Choroid plexus epithelial cell (primary cell): Measurements from ENCODE around the gene NACC2.
A peak's percentile ranks its signal among the peaks of the same experiment; 100 is the strongest.

ENCODE experiments used
- DNase-seq: peaks from one replicate; pipeline ENCODE4 v3.0.0-alpha.2; 2010; ENCODE audit warnings: low read depth
- H3K4me3 ChIP-seq: 2 replicates; pipeline ENCODE4 v1.5.1; 2011; ENCODE audit warnings: low read depth, mild to moderate bottlenecking, control low read depth, low read length, moderate library complexity
- TF ChIP-seq, protein P1 (sequence below): conservative IDR thresholded peaks from 2 replicates; pipeline ENCODE4 v1.5.1; 2011; ENCODE audit warnings: low read depth, mild to moderate bottlenecking, control low read depth, inconsistent platforms, low read length, moderate library complexity

The NACC2 gene

DNA sequence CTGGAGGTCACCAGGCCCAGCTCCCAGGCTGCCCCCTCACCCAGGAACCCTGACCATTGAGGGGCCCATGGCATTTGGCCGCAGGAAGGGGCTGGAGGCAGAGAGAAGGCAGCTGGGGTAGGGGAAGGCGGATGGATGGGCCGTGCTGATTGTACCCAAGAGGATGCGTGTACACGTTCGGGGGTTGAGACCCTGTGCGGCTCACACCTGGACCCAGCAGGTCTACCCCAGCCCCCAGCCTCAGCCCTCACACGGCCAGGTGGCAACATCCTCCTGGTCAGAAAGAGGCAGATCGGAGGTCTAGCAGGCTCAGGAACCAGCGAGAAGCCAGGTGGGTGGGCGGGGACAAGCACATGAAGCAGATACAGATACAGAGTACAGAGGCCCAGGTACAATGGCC lies 33.7 kb downstream of the NACC2 start:
- no peak overlapping the region for H3K4me3 ChIP-seq
- TF ChIP-seq, protein P1, sequence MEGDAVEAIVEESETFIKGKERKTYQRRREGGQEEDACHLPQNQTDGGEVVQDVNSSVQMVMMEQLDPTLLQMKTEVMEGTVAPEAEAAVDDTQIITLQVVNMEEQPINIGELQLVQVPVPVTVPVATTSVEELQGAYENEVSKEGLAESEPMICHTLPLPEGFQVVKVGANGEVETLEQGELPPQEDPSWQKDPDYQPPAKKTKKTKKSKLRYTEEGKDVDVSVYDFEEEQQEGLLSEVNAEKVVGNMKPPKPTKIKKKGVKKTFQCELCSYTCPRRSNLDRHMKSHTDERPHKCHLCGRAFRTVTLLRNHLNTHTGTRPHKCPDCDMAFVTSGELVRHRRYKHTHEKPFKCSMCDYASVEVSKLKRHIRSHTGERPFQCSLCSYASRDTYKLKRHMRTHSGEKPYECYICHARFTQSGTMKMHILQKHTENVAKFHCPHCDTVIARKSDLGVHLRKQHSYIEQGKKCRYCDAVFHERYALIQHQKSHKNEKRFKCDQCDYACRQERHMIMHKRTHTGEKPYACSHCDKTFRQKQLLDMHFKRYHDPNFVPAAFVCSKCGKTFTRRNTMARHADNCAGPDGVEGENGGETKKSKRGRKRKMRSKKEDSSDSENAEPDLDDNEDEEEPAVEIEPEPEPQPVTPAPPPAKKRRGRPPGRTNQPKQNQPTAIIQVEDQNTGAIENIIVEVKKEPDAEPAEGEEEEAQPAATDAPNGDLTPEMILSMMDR = no peak
- no peak for DNase-seq

DNA sequence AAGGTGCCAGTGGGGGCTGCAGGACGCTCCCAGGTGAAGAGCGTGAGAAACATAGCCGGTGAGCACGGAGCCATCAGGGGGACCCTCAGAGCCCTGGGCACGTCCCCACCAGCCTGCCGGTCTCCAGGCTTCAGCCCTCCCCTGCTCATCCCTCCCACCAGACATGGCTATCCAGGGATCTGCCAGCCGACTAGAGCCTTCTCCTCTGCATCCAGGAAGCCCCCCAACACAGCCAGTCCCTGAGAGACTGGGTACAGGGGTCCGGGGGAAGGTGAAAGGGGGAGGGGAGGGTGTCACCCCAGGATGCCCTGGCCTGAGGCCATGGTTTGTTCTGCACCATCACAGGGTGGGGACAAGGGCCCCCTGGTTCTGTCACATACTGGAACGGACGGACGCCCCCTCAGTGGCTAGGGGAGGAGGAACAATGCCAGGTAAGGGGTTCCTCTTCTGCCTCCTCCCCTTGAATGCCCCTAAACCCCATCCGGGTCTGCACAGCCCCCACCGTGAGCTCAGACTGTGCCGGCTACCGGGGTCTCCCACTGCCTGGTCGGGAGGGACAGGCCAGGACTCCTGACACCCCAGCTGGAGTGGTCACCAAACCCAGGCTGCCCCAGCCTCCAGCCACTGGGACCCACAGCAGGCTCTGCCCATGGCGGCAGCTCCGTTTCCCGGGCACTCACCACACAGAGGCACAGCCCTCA lies 34.3 kb downstream of the NACC2 start:
- no peak for DNase-seq
- TF ChIP-seq, protein P1 = no peak
- H3K4me3 ChIP-seq = no peak overlapping the region

DNA sequence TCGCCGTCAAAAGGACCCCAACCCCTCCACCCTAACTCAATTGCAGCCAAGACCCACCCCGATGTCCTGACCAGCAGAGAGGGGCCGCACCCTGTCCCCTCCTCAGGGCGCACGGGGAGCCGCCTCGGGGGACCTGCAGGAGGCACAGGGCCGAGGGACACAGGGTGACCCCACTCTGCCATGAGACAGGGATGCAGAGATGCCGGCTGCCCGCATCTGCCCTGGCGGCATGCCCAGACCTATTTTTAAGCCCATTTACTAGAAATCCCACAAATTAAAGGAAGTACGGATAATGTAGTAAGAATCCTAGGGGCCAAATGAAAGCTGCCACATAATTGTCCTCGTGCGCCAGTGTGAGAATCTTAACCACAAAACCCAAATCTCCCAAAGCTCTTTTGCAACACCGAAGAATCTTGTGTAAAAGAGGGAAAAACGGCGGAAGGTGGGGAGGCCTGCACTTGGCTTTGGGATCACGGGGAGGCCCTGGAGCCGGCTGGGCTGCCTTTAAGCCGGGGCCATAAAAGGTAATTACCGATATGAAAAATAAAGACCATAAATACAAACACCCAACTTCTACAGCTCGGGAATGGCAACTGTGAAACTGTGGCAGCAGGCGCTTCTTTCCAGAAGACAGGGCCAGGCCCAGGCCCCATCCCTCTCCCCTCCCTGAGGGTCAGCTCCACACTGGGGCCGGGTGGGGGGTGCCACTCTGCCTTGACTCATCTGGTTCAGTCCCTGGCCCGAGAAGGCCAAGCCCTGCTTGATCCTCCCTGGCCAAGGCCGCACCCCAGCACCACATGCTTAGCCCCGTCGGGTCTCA lies 35.0 kb downstream of the NACC2 start:
- H3K4me3 ChIP-seq = no peak overlapping the region
- peak; percentile 22 for DNase-seq
- TF ChIP-seq, protein P1 = no peak

DNA sequence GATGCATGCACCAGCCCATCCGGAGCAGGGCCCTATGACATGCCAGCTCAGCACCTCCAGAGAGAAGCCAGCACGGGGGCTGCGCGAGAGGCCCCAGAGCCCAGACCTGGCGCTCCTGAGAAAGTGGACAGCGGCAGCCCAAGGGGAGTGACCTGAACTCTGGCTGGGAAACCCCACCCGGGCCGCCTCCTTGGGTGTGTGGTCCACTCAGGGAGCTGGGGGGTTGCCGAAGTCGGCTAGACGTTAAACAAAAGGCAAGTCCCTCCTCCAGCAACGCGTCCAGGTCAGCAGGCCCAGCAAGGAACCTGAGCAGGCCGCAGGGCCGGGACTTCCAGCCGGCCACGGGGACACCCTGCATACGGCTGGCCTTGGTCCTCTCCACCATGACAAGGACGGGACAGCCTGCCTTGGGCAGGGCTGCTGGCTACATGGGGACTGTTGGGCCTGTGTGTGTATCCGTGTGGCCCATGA lies 35.7 kb downstream of the NACC2 start:
- no peak for DNase-seq
- TF ChIP-seq, protein P1 = no peak

DNA sequence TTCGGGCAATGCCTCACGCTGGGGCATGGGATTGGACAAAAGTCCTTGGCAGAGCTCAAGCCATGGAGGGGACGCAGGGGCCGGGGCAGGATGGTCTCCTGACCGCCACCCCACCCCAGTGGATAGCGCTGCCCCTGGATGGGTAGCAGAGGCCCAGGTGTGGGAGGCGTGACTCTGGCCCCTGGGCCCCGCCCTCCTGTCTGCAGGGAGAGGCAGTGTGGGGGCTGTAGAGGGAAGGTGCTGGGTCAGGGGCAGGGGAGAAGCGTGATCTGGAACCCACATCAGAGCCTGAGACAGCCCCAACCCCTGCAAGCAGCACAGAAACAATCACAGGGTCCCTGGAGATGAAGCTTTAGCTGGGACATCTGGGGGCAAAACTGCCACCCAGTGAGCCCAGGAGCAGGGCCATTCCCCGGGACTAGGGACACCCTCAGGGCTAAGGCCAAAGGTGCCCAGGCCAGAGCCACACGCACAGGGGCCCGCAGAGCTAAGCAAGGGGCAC lies 36.2 kb downstream of the NACC2 start:
- no peak overlapping the region for H3K4me3 ChIP-seq
- TF ChIP-seq, protein P1 = no peak
- no peak for DNase-seq

More for the DNA sequence above, 35.7 kb downstream of the NACC2 start:
- no peak overlapping the region for H3K4me3 ChIP-seq

DNA sequence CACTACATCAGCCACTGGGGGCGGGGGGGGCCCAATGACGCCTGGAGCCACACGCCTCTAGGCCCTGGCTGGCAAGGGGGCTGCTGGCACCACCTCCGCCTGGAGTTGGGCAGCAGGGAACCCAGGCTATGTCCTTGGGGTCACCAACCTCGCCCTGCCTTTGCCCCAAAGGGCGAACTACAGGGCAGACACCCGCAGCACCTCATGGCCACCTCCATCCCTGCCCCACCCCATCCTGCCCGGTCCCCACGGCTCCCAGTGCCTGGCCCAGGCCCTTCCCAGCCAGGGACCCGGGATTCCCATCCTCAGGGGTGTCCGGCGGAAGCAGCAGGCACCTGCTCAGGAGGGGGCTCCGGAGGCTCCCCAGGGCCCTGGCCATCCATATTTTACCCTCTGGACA lies 37.0 kb downstream of the NACC2 start:
- no peak overlapping the region for H3K4me3 ChIP-seq
- DNase-seq = no peak
- TF ChIP-seq, protein P1 = no peak
